ENCODE data around the gene CAMK2B.

The CAMK2B gene

GRCh38 chr7:44329888-44330287, 4.5 kb upstream of the CAMK2B start:
- DNase-seq (ENCODE audit: low spot score) = no peak

- no peak for DNase-seq (ENCODE audit: low spot score)
These were observed 3.7 kb upstream of the CAMK2B start for GRCh38 chr7:44329081-44329480.

- DNase-seq (ENCODE audit: low spot score) = no peak
These were observed 2.6 kb upstream of the CAMK2B start for GRCh38 chr7:44327981-44328380.

- DNase-seq (ENCODE audit: low spot score) = no peak
These were observed 1.1 kb upstream of the CAMK2B start for GRCh38 chr7:44326261-44327125.

GRCh38 chr7:44325811-44326241, 432 bp upstream of the CAMK2B start:
- DNase-seq (ENCODE audit: low spot score) = no peak

- no peak for DNase-seq (ENCODE audit: low spot score)
These were observed 753 bp downstream of the CAMK2B start for GRCh38 chr7:44324481-44325200.

- DNase-seq (ENCODE audit: low spot score) = no peak
These were observed 1.3 kb downstream of the CAMK2B start for GRCh38 chr7:44324204-44324480.

- no peak for DNase-seq (ENCODE audit: low spot score)
These were observed 1.8 kb downstream of the CAMK2B start for GRCh38 chr7:44323381-44324203.

- DNase-seq (ENCODE audit: low spot score) = no peak
These were observed 2.6 kb downstream of the CAMK2B start for GRCh38 chr7:44322631-44323363.

- DNase-seq (ENCODE audit: low spot score) = no peak
These were observed 3.6 kb downstream of the CAMK2B start for GRCh38 chr7:44321796-44322195.

GRCh38 chr7:44320794-44321371, 4.5 kb downstream of the CAMK2B start:
- no peak for DNase-seq (ENCODE audit: low spot score)

- DNase-seq (ENCODE audit: low spot score) = no peak
These were observed 5.3 kb downstream of the CAMK2B start for GRCh38 chr7:44320141-44320540.

- DNase-seq (ENCODE audit: low spot score) = no peak
These were observed 7.1 kb downstream of the CAMK2B start for GRCh38 chr7:44318332-44318731.

- DNase-seq (ENCODE audit: low spot score) = no peak
These were observed 10.0 kb downstream of the CAMK2B start for GRCh38 chr7:44315301-44315903.

- DNase-seq (ENCODE audit: low spot score) = no peak
These were observed 11.8 kb downstream of the CAMK2B start for GRCh38 chr7:44313621-44314031.

- no peak for DNase-seq (ENCODE audit: low spot score)
These were observed 12.4 kb downstream of the CAMK2B start for GRCh38 chr7:44313016-44313415.

- no peak for DNase-seq (ENCODE audit: low spot score)
These were observed 13.6 kb downstream of the CAMK2B start for GRCh38 chr7:44311561-44312495.

GRCh38 chr7:44310221-44310848, 15.1 kb downstream of the CAMK2B start:
- DNase-seq (ENCODE audit: low spot score) = no peak

- no peak for DNase-seq (ENCODE audit: low spot score)
These were observed 15.9 kb downstream of the CAMK2B start for GRCh38 chr7:44309271-44310091.
